Cardiac fibroblast (primary cell): ENCODE results near the gene GTPBP6.
"Not testable (repeated sequence)": the region's sequence is repeated elsewhere in the genome, so short reads cannot be mapped to it uniquely, and the experiment has no call there.

Experiments
- DNase-seq, 2 donors: peaks; one replicate each; pipeline versions ENCODE4 v3.0.0 to v3.0.0-alpha.2; 2010; ENCODE audit warnings: low read depth in 2 of 2
- H3K4me3 ChIP-seq, 2 donors: replicated peaks in 1 of 2; 1 replicate in 1 of 2; 2 replicates in 1 of 2; pipeline ENCODE4 v1.5.1; 2011; ENCODE audit warnings: low read depth in 2 of 2, low read length in 2 of 2, mild to moderate bottlenecking in 2 of 2, moderate library complexity in 1 of 2
- TF ChIP-seq, protein P1 (sequence below): IDR thresholded peaks from one replicate; pipeline ENCODE4 v1.5.1; 2011; ENCODE audit warnings: low read depth, mild to moderate bottlenecking, low read length, inconsistent platforms

The GTPBP6 gene

DNA sequence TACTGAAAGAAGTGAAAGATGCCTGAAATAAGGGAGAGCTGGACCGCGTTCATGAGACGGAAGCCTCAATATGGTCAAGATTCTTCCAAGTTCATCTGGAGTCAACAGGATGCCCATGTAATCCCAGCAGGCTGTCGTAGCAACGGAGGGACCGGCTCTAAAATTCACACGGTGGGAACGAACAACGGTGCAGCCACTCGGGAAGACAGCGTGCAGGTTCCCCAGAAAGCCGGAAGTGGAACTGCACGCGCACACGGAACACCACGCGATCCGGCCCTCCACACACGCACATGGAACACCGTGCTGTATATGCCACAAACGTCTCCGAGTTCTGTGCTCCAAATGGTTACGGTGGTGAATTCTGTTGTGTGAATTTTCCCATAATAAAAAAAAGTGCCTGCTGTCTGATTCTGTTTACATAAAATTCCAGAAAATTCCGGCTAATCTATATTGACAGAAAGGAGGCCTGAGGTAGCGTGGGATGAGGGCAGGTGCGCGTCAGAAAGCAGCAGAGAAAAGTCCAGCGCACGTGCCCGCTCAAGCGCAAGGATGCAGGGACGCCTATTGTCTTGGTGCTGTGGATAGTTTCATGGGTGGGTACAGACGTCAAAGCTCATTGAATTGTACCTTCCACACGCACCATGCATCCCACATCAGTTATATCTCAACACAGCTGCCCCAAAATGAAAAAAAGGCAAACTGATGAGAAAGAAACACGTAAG lies 36.9 kb upstream of the GTPBP6 start:
- DNase-seq: no peak
- H3K4me3 ChIP-seq: no peak overlapping the region
- TF ChIP-seq, protein P1, sequence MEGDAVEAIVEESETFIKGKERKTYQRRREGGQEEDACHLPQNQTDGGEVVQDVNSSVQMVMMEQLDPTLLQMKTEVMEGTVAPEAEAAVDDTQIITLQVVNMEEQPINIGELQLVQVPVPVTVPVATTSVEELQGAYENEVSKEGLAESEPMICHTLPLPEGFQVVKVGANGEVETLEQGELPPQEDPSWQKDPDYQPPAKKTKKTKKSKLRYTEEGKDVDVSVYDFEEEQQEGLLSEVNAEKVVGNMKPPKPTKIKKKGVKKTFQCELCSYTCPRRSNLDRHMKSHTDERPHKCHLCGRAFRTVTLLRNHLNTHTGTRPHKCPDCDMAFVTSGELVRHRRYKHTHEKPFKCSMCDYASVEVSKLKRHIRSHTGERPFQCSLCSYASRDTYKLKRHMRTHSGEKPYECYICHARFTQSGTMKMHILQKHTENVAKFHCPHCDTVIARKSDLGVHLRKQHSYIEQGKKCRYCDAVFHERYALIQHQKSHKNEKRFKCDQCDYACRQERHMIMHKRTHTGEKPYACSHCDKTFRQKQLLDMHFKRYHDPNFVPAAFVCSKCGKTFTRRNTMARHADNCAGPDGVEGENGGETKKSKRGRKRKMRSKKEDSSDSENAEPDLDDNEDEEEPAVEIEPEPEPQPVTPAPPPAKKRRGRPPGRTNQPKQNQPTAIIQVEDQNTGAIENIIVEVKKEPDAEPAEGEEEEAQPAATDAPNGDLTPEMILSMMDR: no peak

DNA sequence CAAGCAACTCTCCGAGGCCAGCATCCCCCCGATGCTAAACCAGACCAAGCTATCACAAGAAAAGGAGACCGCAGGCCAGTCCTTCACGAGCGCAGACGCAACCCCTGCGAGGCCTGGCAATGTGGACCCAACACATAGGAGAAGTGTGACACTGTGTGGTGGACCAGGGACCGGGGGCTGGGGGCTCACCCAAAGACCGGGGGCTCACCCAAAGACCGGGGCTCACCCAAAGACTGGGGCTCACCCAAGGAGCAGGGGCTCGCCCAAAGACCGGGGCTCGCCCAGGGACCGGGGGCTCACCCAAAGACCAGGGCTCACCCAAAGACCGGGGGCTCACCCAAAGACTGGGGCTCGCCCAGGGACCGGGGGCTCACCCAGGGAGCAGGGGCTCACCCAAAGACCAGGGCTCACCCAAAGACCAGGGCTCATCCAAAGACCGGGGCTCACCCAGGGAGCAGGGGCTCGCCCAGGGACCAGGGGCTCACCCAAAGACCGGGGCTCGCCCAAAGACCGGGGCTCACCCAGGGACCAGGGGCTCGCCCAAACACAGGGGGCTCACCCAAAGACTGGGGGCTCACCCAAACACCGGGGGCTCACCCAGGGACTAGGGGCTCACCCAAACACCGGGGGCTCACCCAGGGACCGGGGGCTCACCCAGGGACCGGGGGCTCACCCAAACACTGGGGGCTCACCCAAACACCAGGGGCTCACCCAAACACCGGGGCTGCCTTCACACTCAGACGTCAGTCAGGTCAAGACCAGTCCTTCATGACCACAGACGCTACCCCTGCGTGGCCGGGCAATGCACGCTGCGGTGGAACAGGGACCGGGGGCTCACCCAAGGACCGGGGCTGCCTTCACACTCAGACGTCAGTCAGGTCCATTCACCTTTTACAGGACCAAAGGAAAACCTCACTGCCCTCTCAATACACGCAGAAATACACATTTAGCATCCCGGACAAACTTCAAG lies 35.3 kb upstream of the GTPBP6 start:
- no peak overlapping the region for H3K4me3 ChIP-seq
- TF ChIP-seq, protein P1: no peak
- no peak for DNase-seq

DNA sequence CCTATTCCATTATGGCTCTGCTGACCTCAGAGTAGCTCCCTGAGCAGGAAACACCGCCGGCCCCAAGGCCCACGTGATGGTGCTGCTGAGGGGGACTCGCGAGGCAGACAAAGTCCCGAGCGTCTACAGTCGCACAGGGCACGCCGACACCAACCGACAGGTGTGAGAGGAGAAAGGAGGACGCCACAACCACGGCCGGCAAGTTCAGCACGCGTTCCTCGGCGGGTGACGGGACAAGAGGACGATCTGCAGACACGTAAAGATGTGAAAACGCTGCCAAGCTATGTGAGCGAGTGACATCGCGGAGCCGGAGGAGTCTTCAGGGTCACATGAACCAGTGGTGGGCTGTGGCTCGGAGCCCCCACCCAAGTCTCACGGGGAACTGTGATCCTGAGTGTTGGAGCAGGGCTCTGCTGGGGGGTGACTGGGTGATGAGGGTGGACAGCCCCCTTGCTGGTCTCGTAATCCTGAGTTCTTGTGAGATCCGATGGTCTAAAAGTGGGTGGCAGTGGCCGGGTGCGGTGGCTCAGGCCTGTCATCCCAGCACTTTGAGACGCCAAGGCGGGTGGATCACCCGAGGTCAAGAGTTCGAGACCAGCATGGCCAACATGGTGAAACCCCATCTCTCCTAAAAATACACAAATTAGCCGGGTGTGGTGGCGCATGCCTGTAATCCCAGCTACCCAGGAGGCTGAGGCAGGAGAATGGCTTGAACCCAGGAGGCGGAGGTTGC lies 34.2 kb upstream of the GTPBP6 start:
- no peak for DNase-seq
- TF ChIP-seq, protein P1: no peak

DNA sequence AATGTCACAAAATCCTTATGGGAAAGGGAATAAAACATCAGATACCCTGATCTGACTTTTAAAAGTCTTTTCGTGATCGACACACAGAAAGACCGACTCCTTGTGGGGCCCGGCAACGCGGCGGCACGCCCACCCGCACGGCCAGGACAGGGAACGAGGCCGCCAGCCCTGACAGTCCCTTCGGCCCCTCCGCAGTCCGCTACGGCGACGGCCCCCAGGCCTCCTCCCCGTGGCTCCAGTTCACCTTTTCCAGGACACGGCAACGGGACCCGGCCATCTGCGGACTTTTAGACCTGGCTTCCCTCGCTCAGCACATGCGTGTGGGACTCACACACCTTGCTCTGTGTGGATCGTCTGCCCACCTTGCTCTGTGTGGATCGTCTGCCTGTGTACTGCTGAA lies 33.6 kb upstream of the GTPBP6 start:
- no peak for DNase-seq
- TF ChIP-seq, protein P1: no peak
- no peak overlapping the region for H3K4me3 ChIP-seq

More for the DNA sequence above, 34.2 kb upstream of the GTPBP6 start:
- H3K4me3 ChIP-seq: no peak overlapping the region

DNA sequence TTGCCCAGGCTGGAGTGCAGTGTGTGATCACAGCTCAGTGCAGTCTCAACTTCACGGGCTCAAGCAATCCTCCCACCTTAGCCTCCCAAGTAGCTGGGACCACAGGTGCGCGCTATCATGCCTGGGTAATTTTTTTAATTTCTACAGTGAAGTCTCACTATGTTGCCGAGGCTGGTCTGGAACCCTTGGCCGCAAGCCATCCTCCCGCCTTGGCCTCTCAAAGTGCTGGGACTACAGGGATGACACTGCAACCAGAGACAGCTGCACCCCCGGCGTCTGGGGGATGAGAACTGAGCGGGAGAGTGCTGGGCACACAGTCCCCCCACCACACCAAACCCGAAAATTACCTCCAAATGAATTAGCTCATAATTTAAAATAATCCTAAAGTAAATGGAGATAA lies 33.1 kb upstream of the GTPBP6 start:
- DNase-seq: no peak
- H3K4me3 ChIP-seq: no peak overlapping the region
- TF ChIP-seq, protein P1: no peak

DNA sequence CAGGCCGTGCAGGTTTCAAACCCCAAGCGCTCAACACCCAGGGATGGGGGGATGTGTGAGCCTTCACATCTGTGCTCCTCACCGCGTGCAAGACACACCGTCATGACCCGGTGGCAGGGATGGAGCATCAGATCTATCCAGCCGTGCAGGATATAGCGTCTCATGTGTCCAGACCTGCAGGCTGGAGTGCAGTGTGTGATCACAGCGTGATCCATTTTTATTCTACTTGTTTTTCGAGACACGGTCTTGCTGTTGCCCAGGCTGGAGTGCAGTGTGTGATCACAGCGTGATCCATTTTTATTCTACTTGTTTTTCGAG lies 32.7 kb upstream of the GTPBP6 start:
- not testable (repeated sequence) for DNase-seq, H3K4me3 ChIP-seq
